ENCODE measurements around the gene KCND3.

- no peak for TF ChIP-seq CTCF (IDR thresholded peaks at IDR 0.05; ENCODE audit: low read depth, low read length)
- TF ChIP-seq EZH2phosphoT487 (IDR thresholded peaks at IDR 0.05; ENCODE audit: low read depth): no peak
These were observed 69.0 kb downstream of the KCND3 start for GRCh38 chr1:111920221-111921024.
